GM12874 (cell line): ENCODE measurements around the gene ACKR3.

Experiments
- CTCF ChIP-seq: IDR thresholded peaks from 2 replicates; pipeline ENCODE4 v1.5.1; 2011; ENCODE audit warnings: low read depth, mild to moderate bottlenecking, control low read depth, low read length, moderate library complexity; ENCODE audit not compliant: insufficient read depth

ACKR3 gene

GRCh38 chr2:236541008-236541562 lies 28.5 kb upstream of the ACKR3 start:
- no peak for TF ChIP-seq CTCF

GRCh38 chr2:236544362-236544761 lies 25.3 kb upstream of the ACKR3 start:
- TF ChIP-seq CTCF = no peak

- no peak for TF ChIP-seq CTCF
Measured at GRCh38 chr2:236545248-236545658, 24.4 kb upstream of the ACKR3 start.

GRCh38 chr2:236545814-236546480 lies 23.7 kb upstream of the ACKR3 start:
- TF ChIP-seq CTCF = no peak

GRCh38 chr2:236546561-236547002 lies 23.0 kb upstream of the ACKR3 start:
- TF ChIP-seq CTCF = no peak

GRCh38 chr2:236547725-236548124 lies 21.9 kb upstream of the ACKR3 start:
- no peak for TF ChIP-seq CTCF

- TF ChIP-seq CTCF = no peak
Measured at GRCh38 chr2:236548179-236548921, 21.3 kb upstream of the ACKR3 start.
